HEK293T (cell line): ENCODE measurements around the gene FA2H.

Source experiments
- ARNT ChIP-seq: fragments of 450-650 bp; IDR thresholded peaks from 2 replicates; pipeline ENCODE4 v1.6.1; 2017; ENCODE audit warnings: mild to moderate bottlenecking
- ELF4 ChIP-seq: fragments of 450-650 bp; IDR thresholded peaks from 2 replicates; pipeline ENCODE4 v1.6.1; 2017; ENCODE audit warnings: antibody characterized with exemption
- FOXA1 ChIP-seq: fragments of 450-650 bp; IDR thresholded peaks from 2 replicates; pipeline ENCODE4 v1.6.1; 2016; ENCODE audit warnings: mild to moderate bottlenecking
- FOXM1 ChIP-seq: fragments of 450-650 bp; IDR thresholded peaks from 2 replicates; pipeline ENCODE4 v1.6.1; 2017; ENCODE audit warnings: mild to moderate bottlenecking, borderline replicate concordance
- HDGF ChIP-seq: fragments of 450-650 bp; IDR thresholded peaks from 2 replicates; pipeline ENCODE4 v1.6.1; 2017; ENCODE audit warnings: antibody characterized with exemption, borderline replicate concordance
- L3MBTL2 ChIP-seq: fragments of 450-650 bp; conservative IDR thresholded peaks from 2 replicates; pipeline ENCODE4 v1.6.1; 2016; ENCODE audit warnings: mild to moderate bottlenecking
- NFRKB ChIP-seq: fragments of 450-650 bp; IDR thresholded peaks from 2 replicates; pipeline ENCODE4 v1.6.1; 2016; ENCODE audit warnings: mild to moderate bottlenecking, moderate library complexity
- SP1 ChIP-seq: fragments of 450-650 bp; IDR thresholded peaks from 2 replicates; pipeline ENCODE4 v1.6.1; 2017
- SUZ12 ChIP-seq: fragments of 450-650 bp; IDR thresholded peaks from 2 replicates; pipeline ENCODE4 v1.6.1; 2016; ENCODE audit warnings: mild to moderate bottlenecking
- TARDBP ChIP-seq: fragments of 450-650 bp; IDR thresholded peaks from 2 replicates; pipeline ENCODE4 v1.6.1; 2016
- ZNF384 ChIP-seq: fragments of 450-650 bp; IDR thresholded peaks from 2 replicates; pipeline ENCODE4 v1.6.1; 2016
- TF ChIP-seq, protein P1 (sequence below): fragments of 450-650 bp; IDR thresholded peaks from 2 replicates; pipeline ENCODE4 v1.6.1; 2016

DNA sequence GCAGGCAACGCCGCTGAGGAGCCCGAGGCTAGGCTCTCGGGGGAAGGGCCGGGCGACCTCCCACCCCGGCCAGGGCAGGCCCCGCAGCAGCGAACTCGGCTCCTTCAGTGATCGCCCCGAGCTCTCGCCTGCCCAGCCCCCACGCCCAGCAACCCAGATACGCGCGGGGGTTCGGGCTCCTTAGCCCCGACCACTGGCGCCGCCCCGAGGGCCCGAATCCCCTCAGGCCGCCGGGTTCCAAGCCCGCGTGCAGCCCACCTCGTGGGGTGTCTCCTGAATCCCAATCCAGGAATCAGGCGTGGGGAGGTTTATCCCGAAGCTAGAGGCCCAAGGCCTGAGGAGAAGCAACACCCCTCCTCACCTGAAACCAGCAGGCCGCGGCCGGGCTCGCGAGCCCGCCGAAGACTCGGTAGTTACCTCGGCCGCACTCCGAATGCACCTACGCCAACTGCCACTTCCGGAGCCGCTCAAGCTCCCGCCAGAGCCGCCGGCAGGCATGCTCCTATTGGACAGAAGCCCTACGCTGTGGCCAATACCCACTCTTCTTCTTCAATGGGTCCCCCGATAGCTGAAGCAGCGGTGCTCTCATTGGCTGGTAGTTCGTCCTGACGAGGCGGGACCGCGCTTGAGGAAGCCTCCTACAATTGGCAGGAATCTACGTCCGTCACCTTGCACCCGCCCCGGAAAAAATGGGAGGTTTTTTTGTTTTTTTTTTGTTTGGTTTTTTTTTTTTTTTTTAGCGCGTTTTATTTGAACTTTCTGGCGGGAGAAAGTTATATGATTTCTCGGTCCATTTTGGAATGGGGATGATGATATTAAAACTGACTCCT lies 108.0 kb downstream of the FA2H start, which contains the start of gene RFWD3:
- TF ChIP-seq ARNT (no peak), ELF4 (peak; percentile 94), TARDBP (no peak), FOXM1 (no peak), SP1 (no peak), ZNF384 (peak; percentile 99), SUZ12 (no peak), NFRKB (no peak), HDGF (no peak), FOXA1 (no peak), L3MBTL2 (peak; percentile 92)
- TF ChIP-seq, protein P1, sequence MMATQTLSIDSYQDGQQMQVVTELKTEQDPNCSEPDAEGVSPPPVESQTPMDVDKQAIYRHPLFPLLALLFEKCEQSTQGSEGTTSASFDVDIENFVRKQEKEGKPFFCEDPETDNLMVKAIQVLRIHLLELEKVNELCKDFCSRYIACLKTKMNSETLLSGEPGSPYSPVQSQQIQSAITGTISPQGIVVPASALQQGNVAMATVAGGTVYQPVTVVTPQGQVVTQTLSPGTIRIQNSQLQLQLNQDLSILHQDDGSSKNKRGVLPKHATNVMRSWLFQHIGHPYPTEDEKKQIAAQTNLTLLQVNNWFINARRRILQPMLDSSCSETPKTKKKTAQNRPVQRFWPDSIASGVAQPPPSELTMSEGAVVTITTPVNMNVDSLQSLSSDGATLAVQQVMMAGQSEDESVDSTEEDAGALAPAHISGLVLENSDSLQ = peak; percentile 99
